ENCODE data around the gene ZACN. TPM values are rescaled to one million over a fixed set of nuclear protein-coding genes. Genes with fewer than 3 reads are reported as not detected.

ZACN gene
- total RNA-seq, 1 donor = not detected

DNA sequence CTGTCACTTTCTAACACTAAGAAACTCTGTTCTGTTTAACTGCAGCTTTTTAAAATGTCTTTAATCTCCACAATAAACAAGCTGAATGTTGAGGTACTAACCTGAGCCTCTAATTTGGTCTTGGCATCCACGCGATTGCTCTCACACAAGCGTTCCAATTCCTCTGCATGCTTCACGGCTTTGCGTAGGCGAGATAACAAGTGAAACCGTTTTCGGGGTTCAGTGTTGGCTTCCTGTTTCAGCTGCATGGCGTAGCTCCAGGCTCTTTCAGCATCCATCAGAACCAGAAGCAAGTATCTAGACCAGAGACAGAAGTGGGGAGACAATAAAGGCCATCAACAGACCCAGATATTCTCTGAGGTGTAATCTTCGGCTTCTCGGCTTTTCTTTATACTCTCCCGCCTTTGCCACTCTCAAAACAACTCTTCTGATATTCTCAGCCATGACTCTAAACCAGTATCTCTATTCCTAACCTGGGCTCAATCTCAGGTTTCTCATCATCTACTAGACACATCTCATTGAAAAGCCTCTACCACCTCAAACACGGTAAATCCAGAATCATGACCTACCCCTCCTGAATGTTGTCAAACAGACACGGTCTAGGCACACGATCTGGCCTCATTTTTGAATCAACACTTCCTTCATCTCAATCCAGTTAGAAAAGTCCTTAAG is 15.0 kb upstream of the ZACN start:
- no peaks in the 10 kb centered on the region for H3K4me1 ChIP-seq (ENCODE audit: insufficient read depth, low read length)
- peaks cover 29% of the 10 kb centered on the region for H3K79me2 ChIP-seq (ENCODE audit: insufficient read depth, low read length)
- H3K27ac ChIP-seq (ENCODE audit: low read depth, low read length) = no peak overlapping the region
- no peak overlapping the region for H3K4me2 ChIP-seq (ENCODE audit: insufficient read depth, low read length)
- TF ChIP-seq, protein P1, sequence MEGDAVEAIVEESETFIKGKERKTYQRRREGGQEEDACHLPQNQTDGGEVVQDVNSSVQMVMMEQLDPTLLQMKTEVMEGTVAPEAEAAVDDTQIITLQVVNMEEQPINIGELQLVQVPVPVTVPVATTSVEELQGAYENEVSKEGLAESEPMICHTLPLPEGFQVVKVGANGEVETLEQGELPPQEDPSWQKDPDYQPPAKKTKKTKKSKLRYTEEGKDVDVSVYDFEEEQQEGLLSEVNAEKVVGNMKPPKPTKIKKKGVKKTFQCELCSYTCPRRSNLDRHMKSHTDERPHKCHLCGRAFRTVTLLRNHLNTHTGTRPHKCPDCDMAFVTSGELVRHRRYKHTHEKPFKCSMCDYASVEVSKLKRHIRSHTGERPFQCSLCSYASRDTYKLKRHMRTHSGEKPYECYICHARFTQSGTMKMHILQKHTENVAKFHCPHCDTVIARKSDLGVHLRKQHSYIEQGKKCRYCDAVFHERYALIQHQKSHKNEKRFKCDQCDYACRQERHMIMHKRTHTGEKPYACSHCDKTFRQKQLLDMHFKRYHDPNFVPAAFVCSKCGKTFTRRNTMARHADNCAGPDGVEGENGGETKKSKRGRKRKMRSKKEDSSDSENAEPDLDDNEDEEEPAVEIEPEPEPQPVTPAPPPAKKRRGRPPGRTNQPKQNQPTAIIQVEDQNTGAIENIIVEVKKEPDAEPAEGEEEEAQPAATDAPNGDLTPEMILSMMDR (IDR thresholded peaks at IDR 0.05; ENCODE audit: extremely low read depth, low read depth, low read length) = no peak
- H4K20me1 ChIP-seq (ENCODE audit: insufficient read depth, low read length) = peaks cover 15% of the 10 kb centered on the region
- H3K36me3 ChIP-seq (ENCODE audit: insufficient read depth, low read length) = peaks cover 81% of the 10 kb centered on the region
- H2AFZ ChIP-seq (ENCODE audit: low read length) = no peak overlapping the region
- H3K9me3 ChIP-seq (ENCODE audit: low read depth, low read length) = no peaks in the 10 kb centered on the region
- H3K4me3 ChIP-seq (ENCODE audit: insufficient read depth, low read length) = no peak overlapping the region
- DNase-seq (ENCODE audit: insufficient read length, low spot score, missing footprints) = no peak
- H3K27me3 ChIP-seq (ENCODE audit: insufficient read depth, low read length) = no peaks in the 10 kb centered on the region

DNA sequence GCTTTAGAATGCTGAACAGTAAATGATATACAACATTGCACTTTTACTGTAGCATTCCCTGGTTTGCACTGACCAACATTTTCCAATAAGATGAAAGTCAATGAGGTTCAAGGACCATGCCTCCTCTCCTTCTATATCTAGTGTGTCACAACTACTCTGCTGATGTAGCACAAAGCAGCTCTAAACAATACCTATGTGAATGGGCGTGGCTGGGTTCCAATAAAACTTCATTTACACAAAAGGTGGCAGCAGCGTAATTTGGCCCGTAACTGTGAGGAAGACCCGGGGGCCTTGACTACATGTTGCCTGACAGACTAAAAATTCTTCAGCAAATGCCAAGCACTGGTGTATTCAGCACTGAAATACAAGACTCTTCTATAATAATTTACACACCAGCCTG is 13.2 kb upstream of the ZACN start:
- Histone ChIP-seq H3K9me3 (ENCODE audit: low read depth, low read length) (no peaks in the 10 kb centered on the region), H3K79me2 (ENCODE audit: insufficient read depth, low read length) (peaks cover 46% of the 10 kb centered on the region), H3K4me1 (ENCODE audit: insufficient read depth, low read length) (peaks cover 6% of the 10 kb centered on the region), H3K27ac (ENCODE audit: low read depth, low read length) (no peak overlapping the region), H2AFZ (ENCODE audit: low read length) (no peak overlapping the region), H3K36me3 (ENCODE audit: insufficient read depth, low read length) (peaks cover 66% of the 10 kb centered on the region), H3K4me2 (ENCODE audit: insufficient read depth, low read length) (no peak overlapping the region), H3K27me3 (ENCODE audit: insufficient read depth, low read length) (no peaks in the 10 kb centered on the region), H4K20me1 (ENCODE audit: insufficient read depth, low read length) (peaks cover 20% of the 10 kb centered on the region), H3K4me3 (ENCODE audit: insufficient read depth, low read length) (no peak overlapping the region)
- no peak for DNase-seq (ENCODE audit: insufficient read length, low spot score, missing footprints)
- TF ChIP-seq, protein P1 (IDR thresholded peaks at IDR 0.05; ENCODE audit: extremely low read depth, low read depth, low read length) = no peak

DNA sequence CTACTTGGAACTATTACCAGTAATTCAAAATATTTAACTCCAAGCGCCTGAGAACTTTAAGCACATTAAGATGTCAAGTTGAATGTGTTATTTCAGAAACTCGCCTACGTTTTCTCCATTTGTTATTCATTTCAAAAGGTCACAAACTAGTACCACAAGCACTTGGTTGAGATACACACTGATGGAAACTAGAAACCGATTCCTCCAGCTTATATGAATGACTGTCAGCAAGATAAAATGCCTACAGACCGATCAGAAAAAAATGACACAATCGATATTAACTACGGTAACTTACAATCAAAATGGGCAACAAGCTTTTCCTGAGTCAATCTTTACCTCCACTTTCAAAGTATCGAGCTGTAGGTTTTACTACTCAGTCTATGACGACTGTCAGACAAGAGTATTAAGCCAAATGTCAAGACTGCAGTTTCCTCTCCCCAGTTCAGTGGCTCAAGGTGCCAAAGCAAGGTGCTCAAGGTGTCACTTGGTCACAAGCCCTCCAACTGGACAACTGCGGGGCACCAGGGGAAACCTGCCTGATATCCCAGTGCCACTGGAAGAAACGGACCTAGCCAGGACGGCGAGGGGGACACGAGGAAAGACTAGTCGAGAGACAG is 7.3 kb upstream of the ZACN start:
- no peaks in the 10 kb centered on the region for H3K9me3 ChIP-seq (ENCODE audit: low read depth, low read length)
- H2AFZ ChIP-seq (ENCODE audit: low read length) = peak overlapping the region; percentile 69
- H3K27me3 ChIP-seq (ENCODE audit: insufficient read depth, low read length) = peaks cover 32% of the 10 kb centered on the region
- peak overlapping the region; percentile 82 for H3K27ac ChIP-seq (ENCODE audit: low read depth, low read length)
- H3K36me3 ChIP-seq (ENCODE audit: insufficient read depth, low read length) = peaks cover 13% of the 10 kb centered on the region
- peaks cover 12% of the 10 kb centered on the region for H3K4me1 ChIP-seq (ENCODE audit: insufficient read depth, low read length)
- peaks cover 27% of the 10 kb centered on the region for H4K20me1 ChIP-seq (ENCODE audit: insufficient read depth, low read length)
- peaks cover 59% of the 10 kb centered on the region for H3K79me2 ChIP-seq (ENCODE audit: insufficient read depth, low read length)
- TF ChIP-seq, protein P1 (IDR thresholded peaks at IDR 0.05; ENCODE audit: extremely low read depth, low read depth, low read length) = no peak
- H3K4me2 ChIP-seq (ENCODE audit: insufficient read depth, low read length) = peak overlapping the region; percentile 83
- peak; percentile 85 for DNase-seq (ENCODE audit: insufficient read length, low spot score, missing footprints)
- H3K4me3 ChIP-seq (ENCODE audit: insufficient read depth, low read length) = peak overlapping the region; percentile 80

DNA sequence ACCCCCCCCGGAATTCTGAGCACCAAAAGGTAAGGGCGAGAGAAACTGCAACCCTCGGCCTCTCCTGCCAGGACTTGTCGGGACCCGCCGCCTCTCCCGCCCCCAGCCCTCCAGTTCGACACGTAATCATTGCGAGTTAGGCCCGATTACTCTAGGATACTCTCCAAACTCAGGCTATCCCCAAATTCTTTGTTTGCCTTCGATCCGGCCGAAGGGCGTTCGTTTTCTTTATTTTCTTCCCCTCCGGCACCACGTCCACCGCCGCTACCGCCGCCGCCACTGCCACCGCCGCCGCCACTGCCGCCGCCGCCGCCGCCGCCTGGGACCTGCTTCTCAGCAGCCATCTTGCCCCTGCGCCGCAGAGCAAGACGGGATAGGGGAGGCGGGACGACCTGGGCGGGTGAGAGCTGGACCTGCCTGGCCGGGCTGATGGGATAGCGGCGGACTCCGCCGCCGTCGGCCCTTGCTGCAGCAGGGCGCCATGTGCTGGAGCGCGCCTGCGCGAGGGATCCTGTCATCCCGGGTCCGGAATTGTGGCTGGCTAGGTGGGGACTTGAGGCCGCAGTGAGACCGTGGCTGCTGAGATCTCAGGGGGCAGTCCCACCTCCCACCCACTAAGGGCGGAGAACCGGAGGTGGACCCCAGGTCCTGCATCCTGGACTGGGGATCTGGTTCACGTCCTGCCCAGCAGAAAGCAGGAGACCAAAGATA is 6.7 kb upstream of the ZACN start, which contains the start of gene SRP68:
Gene SRP68 (minus strand): TSS at position 370 of the 711 bp plus-strand sequence. CDS start 26 bp downstream, at position 344.
- Histone ChIP-seq H3K79me2 (ENCODE audit: insufficient read depth, low read length) (peaks cover 54% of the 10 kb centered on the region), H3K4me3 (ENCODE audit: insufficient read depth, low read length) (peak within 1 kb of the TSS; percentile 80), H4K20me1 (ENCODE audit: insufficient read depth, low read length) (peaks cover 23% of the 10 kb centered on the region), H2AFZ (ENCODE audit: low read length) (peak within 1 kb of the TSS; percentile 85), H3K9me3 (ENCODE audit: low read depth, low read length) (no peaks in the 10 kb centered on the region), H3K36me3 (ENCODE audit: insufficient read depth, low read length) (peaks cover 7% of the 10 kb centered on the region), H3K27me3 (ENCODE audit: insufficient read depth, low read length) (peaks cover 39% of the 10 kb centered on the region), H3K4me1 (ENCODE audit: insufficient read depth, low read length) (peaks cover 12% of the 10 kb centered on the region), H3K4me2 (ENCODE audit: insufficient read depth, low read length) (peak within 1 kb of the TSS; percentile 88), H3K27ac (ENCODE audit: low read depth, low read length) (peak within 1 kb of the TSS; percentile 82)
- TF ChIP-seq, protein P1 (IDR thresholded peaks at IDR 0.05; ENCODE audit: extremely low read depth, low read depth, low read length) = no peak
- DNase-seq (ENCODE audit: insufficient read length, low spot score, missing footprints) = peak; percentile 100

Measured in osteoblast (primary cell).